ENCODE results near the gene SERPINB2. TPM values are rescaled to one million over a fixed set of nuclear protein-coding genes. Genes with fewer than 3 reads are reported as not detected.
A peak's percentile ranks its signal among the peaks of the same experiment; 100 is the strongest.

SERPINB2 gene, protein sequence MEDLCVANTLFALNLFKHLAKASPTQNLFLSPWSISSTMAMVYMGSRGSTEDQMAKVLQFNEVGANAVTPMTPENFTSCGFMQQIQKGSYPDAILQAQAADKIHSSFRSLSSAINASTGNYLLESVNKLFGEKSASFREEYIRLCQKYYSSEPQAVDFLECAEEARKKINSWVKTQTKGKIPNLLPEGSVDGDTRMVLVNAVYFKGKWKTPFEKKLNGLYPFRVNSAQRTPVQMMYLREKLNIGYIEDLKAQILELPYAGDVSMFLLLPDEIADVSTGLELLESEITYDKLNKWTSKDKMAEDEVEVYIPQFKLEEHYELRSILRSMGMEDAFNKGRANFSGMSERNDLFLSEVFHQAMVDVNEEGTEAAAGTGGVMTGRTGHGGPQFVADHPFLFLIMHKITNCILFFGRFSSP
- under 1 TPM in 2 of 6 donors, not detected in 4; 0.15 to 0.39 TPM for polyA plus RNA-seq (ENCODE audit: low read depth in 6 of 6)

- Mint-ChIP-seq H3K27ac (peak within 1 kb of the TSS in 1 of 6 donors; percentile 30), H3K4me3 (no peak within 1 kb of the TSS), H3K4me1 (no peaks in the 10 kb centered on the region), H3K9me3 (no peaks in the 10 kb centered on the region), H3K27me3 (peaks cover 7 to 12% (median 11%) of the 10 kb centered on the region in 3 donors), H3K36me3 (no peaks in the 10 kb centered on the region)
- DNase-seq (no peak), ATAC-seq (ENCODE audit: low read depth in 2 of 2) (no peak)
These were observed at the start of gene SERPINB2 for GRCh38 chr18:63887424-63887823. Gene SERPINB2 (plus strand): TSS chr18:63887705. CDS start chr18:63891445, 3,740 bp downstream.

- no peak for ATAC-seq (ENCODE audit: low read depth in 2 of 2)
- H3K27me3 Mint-ChIP-seq, result peaks cover 0 to 34% (median 18%) of the 10 kb centered on the region in 3 donors
These were observed 44.5 kb upstream of the SERPINB2 start for GRCh38 chr18:63843008-63843407.

DNA sequence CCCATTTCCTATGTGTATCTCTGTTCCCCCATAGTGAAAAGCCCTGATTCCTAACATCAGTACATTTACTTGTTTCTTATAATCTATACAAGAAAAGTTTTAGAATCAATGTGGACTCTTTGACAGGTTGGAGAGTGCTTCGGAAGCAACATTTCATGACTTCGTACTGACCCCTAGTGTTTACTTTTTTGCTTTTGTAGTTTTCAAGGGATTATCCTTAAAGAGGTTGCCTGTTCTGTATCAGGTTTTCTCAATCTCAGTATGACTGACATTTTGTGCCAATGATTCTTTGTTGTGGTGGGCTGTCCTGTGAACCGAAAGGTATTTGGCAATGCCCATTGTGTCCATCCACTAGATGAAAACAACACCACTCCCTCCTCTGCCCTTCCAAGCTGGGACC, 43.3 kb upstream of the SERPINB2 start:
- H3K27me3 Mint-ChIP-seq, result peaks cover 0 to 30% (median 18%) of the 10 kb centered on the region in 3 donors
- no peaks in the 10 kb centered on the region for H3K4me1 Mint-ChIP-seq
- no peaks in the 10 kb centered on the region for H3K9me3 Mint-ChIP-seq
- DNase-seq (no peak), ATAC-seq (ENCODE audit: low read depth in 2 of 2) (no peak)
- no peak overlapping the region for H3K27ac Mint-ChIP-seq
- no peak overlapping the region for H3K4me3 Mint-ChIP-seq
- H3K36me3 Mint-ChIP-seq, result no peaks in the 10 kb centered on the region

More at GRCh38 chr18:63843008-63843407, 44.5 kb upstream of the SERPINB2 start:
- Mint-ChIP-seq H3K4me1 (no peaks in the 10 kb centered on the region), H3K4me3 (no peak overlapping the region), H3K9me3 (no peaks in the 10 kb centered on the region), H3K27ac (no peak overlapping the region), H3K36me3 (no peaks in the 10 kb centered on the region)
- no peak for DNase-seq

DNA sequence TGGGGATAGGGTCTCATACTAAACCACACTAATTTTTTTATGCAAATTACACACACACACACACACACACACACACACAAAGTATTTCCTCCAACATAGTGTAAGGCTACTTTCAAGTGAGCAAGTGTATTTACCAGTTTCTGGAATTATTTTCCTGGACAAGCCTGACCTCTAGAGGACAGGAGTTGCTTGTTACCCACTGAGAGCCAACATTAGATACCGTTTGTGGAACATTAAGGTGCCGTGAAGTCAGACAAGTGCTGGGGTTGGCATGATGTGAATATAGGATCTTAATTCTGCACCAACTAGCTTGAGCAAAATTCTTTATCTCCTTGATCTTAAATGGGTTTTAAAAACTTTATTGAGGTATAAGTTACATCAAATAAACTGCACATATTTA, 39.3 kb upstream of the SERPINB2 start:
- Mint-ChIP-seq H3K4me1 (no peaks in the 10 kb centered on the region), H3K27me3 (peaks cover 11 to 25% (median 22%) of the 10 kb centered on the region in 3 donors), H3K27ac (no peak overlapping the region), H3K36me3 (no peaks in the 10 kb centered on the region), H3K9me3 (no peaks in the 10 kb centered on the region), H3K4me3 (no peak overlapping the region)
- DNase-seq (no peak), ATAC-seq (ENCODE audit: low read depth in 2 of 2) (no peak)

DNA sequence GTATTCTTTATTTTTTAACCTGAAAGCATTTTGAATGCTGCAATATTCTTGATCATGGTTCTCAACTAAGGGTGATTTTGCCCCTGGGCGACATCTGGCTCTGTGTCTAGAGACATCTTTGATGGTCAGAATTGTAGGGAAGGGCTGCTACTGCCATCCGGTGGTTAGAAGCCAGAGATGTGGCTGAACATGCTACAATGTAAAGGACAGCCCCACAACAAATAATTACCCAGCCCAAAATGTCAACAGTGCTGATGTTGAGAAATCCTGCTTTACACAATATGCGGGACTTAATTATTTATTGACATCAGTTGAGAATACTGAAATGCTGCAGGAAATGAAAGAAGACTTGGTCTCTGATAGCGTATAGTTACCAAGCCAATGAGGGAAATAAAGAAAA, 37.5 kb upstream of the SERPINB2 start:
- Mint-ChIP-seq H3K4me3 (no peak overlapping the region), H3K27ac (no peak overlapping the region), H3K9me3 (peaks cover 0 to 4% (median 1%) of the 10 kb centered on the region in 7 donors), H3K27me3 (peaks cover 11 to 19% (median 15%) of the 10 kb centered on the region in 3 donors), H3K36me3 (no peaks in the 10 kb centered on the region), H3K4me1 (no peaks in the 10 kb centered on the region)
- ATAC-seq (ENCODE audit: low read depth in 2 of 2), result no peak
- DNase-seq, result no peak

DNA sequence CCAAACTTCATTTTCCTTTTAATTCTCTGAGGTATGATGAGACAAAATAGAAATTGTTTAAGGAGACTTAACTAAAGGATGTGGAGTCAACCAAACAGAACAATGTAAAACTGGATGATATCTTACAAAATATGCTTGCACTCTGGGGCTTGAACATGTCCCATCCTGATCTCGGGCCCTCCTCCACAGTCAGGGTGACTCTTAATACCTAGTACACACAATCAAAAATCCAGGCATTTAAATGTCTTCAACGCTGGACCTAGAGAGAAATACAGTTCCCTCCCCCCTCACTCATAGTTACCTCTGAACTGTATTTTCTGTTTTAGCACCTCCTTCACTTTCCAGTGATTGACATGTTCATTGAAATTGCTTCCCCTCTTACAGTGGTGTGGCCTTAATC, 36.9 kb upstream of the SERPINB2 start:
- Mint-ChIP-seq H3K27ac (no peak overlapping the region), H3K27me3 (peaks cover 9 to 13% (median 11%) of the 10 kb centered on the region in 3 donors), H3K36me3 (no peaks in the 10 kb centered on the region), H3K4me3 (no peak overlapping the region), H3K9me3 (peaks cover 0 to 5% (median 2%) of the 10 kb centered on the region in 7 donors), H3K4me1 (no peaks in the 10 kb centered on the region)
- ATAC-seq (ENCODE audit: low read depth in 2 of 2) (no peak), DNase-seq (no peak)

GRCh38 chr18:63858456-63858855, 29.0 kb upstream of the SERPINB2 start:
- DNase-seq (no peak), ATAC-seq (ENCODE audit: low read depth in 2 of 2) (no peak)
- Mint-ChIP-seq H3K27ac (no peak overlapping the region), H3K9me3 (peaks cover 0 to 5% (median 2%) of the 10 kb centered on the region in 7 donors), H3K4me1 (no peaks in the 10 kb centered on the region), H3K27me3 (peaks cover 12 to 33% (median 31%) of the 10 kb centered on the region in 3 donors), H3K4me3 (no peak overlapping the region), H3K36me3 (no peaks in the 10 kb centered on the region)

- peaks cover 0 to 4% (median 2%) of the 10 kb centered on the region in 7 donors for H3K9me3 Mint-ChIP-seq
- no peak overlapping the region for H3K4me3 Mint-ChIP-seq
- no peak overlapping the region for H3K27ac Mint-ChIP-seq
- DNase-seq (no peak), ATAC-seq (ENCODE audit: low read depth in 2 of 2) (no peak)
- no peaks in the 10 kb centered on the region for H3K36me3 Mint-ChIP-seq
- H3K4me1 Mint-ChIP-seq, result no peaks in the 10 kb centered on the region
- peaks cover 12 to 33% (median 31%) of the 10 kb centered on the region in 3 donors for H3K27me3 Mint-ChIP-seq
These were observed 27.6 kb upstream of the SERPINB2 start for GRCh38 chr18:63859781-63860475.

DNA sequence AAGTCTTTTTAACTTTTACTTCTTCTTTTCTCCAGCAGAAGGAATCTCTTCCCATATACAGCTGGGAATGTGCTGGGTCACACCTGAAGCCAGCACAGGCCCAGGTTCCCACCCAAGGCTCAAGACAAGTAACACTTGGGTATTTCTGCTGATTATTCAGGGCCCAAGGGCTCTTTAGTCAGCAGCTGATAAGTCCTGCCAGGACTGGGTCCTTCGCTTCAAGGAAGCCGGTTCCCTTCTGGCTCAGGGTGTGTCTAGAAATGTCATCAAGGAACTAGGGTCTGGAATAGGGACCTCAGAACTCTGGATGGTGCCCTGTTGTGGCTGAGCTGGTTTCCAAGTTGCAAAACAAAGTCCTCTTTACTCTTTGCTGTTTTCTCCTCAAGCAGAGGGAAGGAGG, 27.0 kb upstream of the SERPINB2 start:
- H3K27ac Mint-ChIP-seq, result no peak overlapping the region
- H3K27me3 Mint-ChIP-seq, result peaks cover 12 to 33% (median 31%) of the 10 kb centered on the region in 3 donors
- peaks cover 0 to 2% (median 0%) of the 10 kb centered on the region in 7 donors for H3K9me3 Mint-ChIP-seq
- no peaks in the 10 kb centered on the region for H3K36me3 Mint-ChIP-seq
- no peak overlapping the region for H3K4me3 Mint-ChIP-seq
- no peak for DNase-seq
- H3K4me1 Mint-ChIP-seq, result no peaks in the 10 kb centered on the region
- ATAC-seq (ENCODE audit: low read depth in 2 of 2), result no peak

GRCh38 chr18:63867368-63868125, 20.0 kb upstream of the SERPINB2 start:
- Mint-ChIP-seq H3K4me1 (no peaks in the 10 kb centered on the region), H3K27me3 (peaks cover 8 to 16% (median 15%) of the 10 kb centered on the region in 3 donors), H3K4me3 (no peak overlapping the region), H3K9me3 (no peaks in the 10 kb centered on the region), H3K27ac (no peak overlapping the region), H3K36me3 (no peaks in the 10 kb centered on the region)
- no peak for ATAC-seq (ENCODE audit: low read depth in 2 of 2)
- DNase-seq, result no peak

- ATAC-seq (ENCODE audit: low read depth in 2 of 2) (no peak), DNase-seq (no peak)
- Mint-ChIP-seq H3K27ac (no peak overlapping the region), H3K27me3 (peaks cover 8 to 16% (median 15%) of the 10 kb centered on the region in 3 donors), H3K36me3 (no peaks in the 10 kb centered on the region), H3K9me3 (no peaks in the 10 kb centered on the region), H3K4me1 (no peaks in the 10 kb centered on the region), H3K4me3 (no peak overlapping the region)
These were observed 19.0 kb upstream of the SERPINB2 start for GRCh38 chr18:63868546-63868945.

DNA sequence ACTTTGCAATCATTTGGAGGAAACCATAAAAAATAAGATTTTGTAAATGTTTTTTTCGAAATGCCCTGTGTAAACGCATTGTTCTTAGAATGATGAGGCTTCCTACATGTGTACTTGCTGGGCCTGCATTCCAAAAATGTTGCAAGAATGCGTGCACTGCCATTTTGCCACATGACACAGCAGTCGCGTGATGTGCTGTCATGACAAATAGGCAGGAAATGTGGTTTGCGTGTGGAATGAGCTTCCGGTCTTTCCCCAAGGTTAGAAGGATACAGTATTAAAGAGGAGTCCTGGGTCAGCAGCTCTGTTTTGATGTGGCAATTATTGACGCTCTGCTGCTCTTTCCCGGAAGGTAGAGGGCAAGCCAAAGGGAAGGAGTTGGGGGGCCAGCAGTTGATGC, 18.1 kb upstream of the SERPINB2 start:
- Mint-ChIP-seq H3K9me3 (no peaks in the 10 kb centered on the region), H3K4me1 (no peaks in the 10 kb centered on the region), H3K4me3 (no peak overlapping the region), H3K36me3 (no peaks in the 10 kb centered on the region), H3K27me3 (peaks cover 8 to 16% (median 15%) of the 10 kb centered on the region in 3 donors), H3K27ac (peak overlapping the region in 1 of 6 donors; percentile 74)
- DNase-seq (no peak), ATAC-seq (ENCODE audit: low read depth in 2 of 2) (no peak)

GRCh38 chr18:63869851-63870250, 17.7 kb upstream of the SERPINB2 start:
- DNase-seq (no peak), ATAC-seq (ENCODE audit: low read depth in 2 of 2) (no peak)
- Mint-ChIP-seq H3K9me3 (no peaks in the 10 kb centered on the region), H3K4me3 (no peak overlapping the region), H3K27ac (no peak overlapping the region), H3K4me1 (no peaks in the 10 kb centered on the region), H3K27me3 (peaks cover 8 to 16% (median 15%) of the 10 kb centered on the region in 3 donors), H3K36me3 (no peaks in the 10 kb centered on the region)

All from naive B cell (primary cell).